ENCODE results near the gene SEMA6D.

DNA sequence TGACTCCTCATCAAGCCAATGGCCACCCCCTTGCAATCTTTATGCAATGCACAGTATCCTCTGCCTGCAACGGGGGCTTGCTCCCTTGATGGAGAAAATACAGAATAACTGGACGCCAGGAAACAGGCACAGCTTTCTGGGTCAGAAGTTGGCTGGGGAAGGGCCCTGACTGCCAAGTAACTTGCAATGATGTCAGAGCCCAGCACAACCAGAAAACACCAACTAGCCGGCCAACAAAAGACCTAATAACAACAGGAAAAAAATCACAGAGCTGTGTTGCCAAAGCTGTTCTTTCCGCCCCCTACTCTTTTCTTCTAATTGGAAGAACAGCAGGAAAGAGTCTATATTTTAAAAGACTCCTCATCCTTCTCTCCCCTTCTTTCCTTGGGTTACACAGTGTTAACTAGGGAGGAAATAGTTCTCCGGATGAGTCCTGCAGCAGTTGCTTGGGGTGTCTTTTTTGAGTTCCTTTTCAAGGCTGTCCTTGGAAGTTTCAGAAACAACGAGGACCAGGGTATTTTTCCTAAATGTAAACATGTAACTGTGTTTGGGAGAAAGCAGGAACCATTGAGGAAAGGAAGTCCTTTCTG, 1.4 kb upstream of the SEMA6D start:
- TF ChIP-seq POLR2A (IDR thresholded peaks at IDR 0.05) = no peak
- TF ChIP-seq, protein P1, sequence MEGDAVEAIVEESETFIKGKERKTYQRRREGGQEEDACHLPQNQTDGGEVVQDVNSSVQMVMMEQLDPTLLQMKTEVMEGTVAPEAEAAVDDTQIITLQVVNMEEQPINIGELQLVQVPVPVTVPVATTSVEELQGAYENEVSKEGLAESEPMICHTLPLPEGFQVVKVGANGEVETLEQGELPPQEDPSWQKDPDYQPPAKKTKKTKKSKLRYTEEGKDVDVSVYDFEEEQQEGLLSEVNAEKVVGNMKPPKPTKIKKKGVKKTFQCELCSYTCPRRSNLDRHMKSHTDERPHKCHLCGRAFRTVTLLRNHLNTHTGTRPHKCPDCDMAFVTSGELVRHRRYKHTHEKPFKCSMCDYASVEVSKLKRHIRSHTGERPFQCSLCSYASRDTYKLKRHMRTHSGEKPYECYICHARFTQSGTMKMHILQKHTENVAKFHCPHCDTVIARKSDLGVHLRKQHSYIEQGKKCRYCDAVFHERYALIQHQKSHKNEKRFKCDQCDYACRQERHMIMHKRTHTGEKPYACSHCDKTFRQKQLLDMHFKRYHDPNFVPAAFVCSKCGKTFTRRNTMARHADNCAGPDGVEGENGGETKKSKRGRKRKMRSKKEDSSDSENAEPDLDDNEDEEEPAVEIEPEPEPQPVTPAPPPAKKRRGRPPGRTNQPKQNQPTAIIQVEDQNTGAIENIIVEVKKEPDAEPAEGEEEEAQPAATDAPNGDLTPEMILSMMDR (IDR thresholded peaks at IDR 0.05) = no peak
